ENCODE data around the gene GALNT18. TPM values are rescaled to one million over a fixed set of nuclear protein-coding genes. Genes with fewer than 3 reads are reported as not detected.
A peak's percentile ranks its signal among the peaks of the same experiment; 100 is the strongest.

The GALNT18 gene
- total RNA-seq, 2 donors from 2014 or later = 28.2 to 57.8 TPM

DNA sequence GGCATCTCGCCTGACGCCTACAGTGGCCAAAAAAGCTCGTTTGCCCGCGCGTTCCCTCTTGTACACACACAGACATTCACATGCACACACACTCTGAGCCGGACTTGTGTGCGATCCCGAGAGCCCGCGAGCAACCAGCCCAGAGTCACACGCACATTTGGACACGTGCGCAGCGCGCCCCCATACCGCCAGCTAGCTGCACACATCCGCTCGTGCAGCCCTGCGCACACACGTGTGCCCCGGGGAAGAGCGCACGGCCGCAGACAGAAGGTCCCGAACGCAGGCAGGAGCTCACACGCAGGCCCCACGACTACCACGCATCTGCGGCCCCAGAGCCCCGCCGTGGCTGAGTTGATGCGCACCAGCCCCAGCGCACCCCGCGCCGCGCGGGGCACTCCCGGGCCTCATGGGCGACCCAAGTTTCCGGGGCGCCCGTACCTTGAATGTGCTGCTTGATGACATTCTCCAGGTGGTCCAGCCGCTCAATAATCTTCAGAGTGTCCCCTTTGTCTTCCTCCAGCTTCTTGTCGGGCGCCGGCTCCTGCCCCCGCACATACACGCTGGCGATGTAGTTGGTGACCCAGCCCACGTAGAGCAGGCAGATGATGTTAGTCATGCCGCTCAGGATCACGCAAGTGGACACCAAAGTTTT lies 758 bp downstream of the GALNT18 start:
- Histone ChIP-seq H3K27me3 (replicated peaks; ENCODE audit: insufficient read depth) (no peaks in the 10 kb centered on the region), H3K4me1 (ENCODE audit: control insufficient read depth in 1 of 2, low read depth in 2 of 2) (peaks cover 0 to 33% of the 10 kb centered on the region in 2 donors), H3K36me3 (no peaks in the 10 kb centered on the region), H3K4me3 (peak overlapping the region; percentile 82), H3K9me3 (no peaks in the 10 kb centered on the region), H3K27ac (peak overlapping the region; percentile 50 to 58)
- peak; percentile 22 for ATAC-seq (ENCODE audit: insufficient number of reproducible peaks, low FRiP score, low read depth)
- TF ChIP-seq CTCF (IDR thresholded peaks at IDR 0.05) = no peak
- no peak for DNase-seq (ENCODE audit: low spot score)

GRCh38 chr11:11620173-11620920 lies 1.5 kb downstream of the GALNT18 start:
- Histone ChIP-seq H3K4me3 (peak overlapping the region; percentile 82), H3K4me1 (ENCODE audit: control insufficient read depth in 1 of 2, low read depth in 2 of 2) (peaks cover 0 to 40% of the 10 kb centered on the region in 2 donors), H3K27me3 (replicated peaks; ENCODE audit: insufficient read depth) (no peaks in the 10 kb centered on the region), H3K36me3 (no peaks in the 10 kb centered on the region), H3K27ac (peak overlapping the region; percentile 29 to 58), H3K9me3 (no peaks in the 10 kb centered on the region)
- DNase-seq (ENCODE audit: low spot score) = no peak
- no peak for TF ChIP-seq CTCF (IDR thresholded peaks at IDR 0.05)
- ATAC-seq (ENCODE audit: insufficient number of reproducible peaks, low FRiP score, low read depth) = peak; percentile 6

GRCh38 chr11:11618973-11619435 lies 2.8 kb downstream of the GALNT18 start:
- Histone ChIP-seq H3K4me3 (peak overlapping the region; percentile 82), H3K9me3 (no peaks in the 10 kb centered on the region), H3K27ac (peak overlapping the region in 1 of 2 donors; percentile 58), H3K4me1 (ENCODE audit: control insufficient read depth in 1 of 2, low read depth in 2 of 2) (peaks cover 0 to 52% of the 10 kb centered on the region in 2 donors), H3K36me3 (no peaks in the 10 kb centered on the region), H3K27me3 (replicated peaks; ENCODE audit: insufficient read depth) (no peaks in the 10 kb centered on the region)
- ATAC-seq (ENCODE audit: insufficient number of reproducible peaks, low FRiP score, low read depth) (no peak), DNase-seq (ENCODE audit: low spot score) (no peak)
- no peak for TF ChIP-seq CTCF (IDR thresholded peaks at IDR 0.05)

DNA sequence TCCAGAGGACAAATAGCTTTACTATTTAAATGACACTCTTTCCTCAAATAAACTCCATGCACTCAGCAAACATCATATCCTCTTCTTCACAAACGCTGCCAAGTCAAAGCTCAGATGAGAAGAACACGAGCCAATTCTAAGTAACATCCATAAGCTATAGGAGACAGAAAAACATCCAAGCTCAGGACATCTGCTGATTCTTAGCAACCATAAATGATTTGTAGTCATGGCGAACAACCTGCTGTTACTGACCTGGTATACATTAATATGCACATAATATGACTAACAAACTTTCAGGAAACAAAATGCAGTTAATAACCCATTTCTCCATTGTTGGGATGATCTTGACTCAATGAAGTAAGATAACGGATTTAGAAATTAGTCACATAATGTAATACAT lies 6.7 kb downstream of the GALNT18 start:
- no peaks in the 10 kb centered on the region for H3K27me3 ChIP-seq (replicated peaks; ENCODE audit: insufficient read depth)
- peaks cover 0 to 76% of the 10 kb centered on the region in 2 donors for H3K4me1 ChIP-seq (ENCODE audit: control insufficient read depth in 1 of 2, low read depth in 2 of 2)
- DNase-seq (ENCODE audit: low spot score) = no peak
- no peak overlapping the region for H3K4me3 ChIP-seq
- no peak for TF ChIP-seq CTCF (IDR thresholded peaks at IDR 0.05)
- no peaks in the 10 kb centered on the region for H3K9me3 ChIP-seq
- ATAC-seq (ENCODE audit: insufficient number of reproducible peaks, low FRiP score, low read depth) = no peak
- no peaks in the 10 kb centered on the region for H3K36me3 ChIP-seq
- H3K27ac ChIP-seq = peak overlapping the region in 1 of 2 donors; percentile 11

GRCh38 chr11:11612439-11612838 lies 9.4 kb downstream of the GALNT18 start:
- no peak overlapping the region for H3K4me3 ChIP-seq
- H3K9me3 ChIP-seq = no peaks in the 10 kb centered on the region
- peak overlapping the region; percentile 2 to 68 for H3K27ac ChIP-seq
- no peak for ATAC-seq (ENCODE audit: insufficient number of reproducible peaks, low FRiP score, low read depth)
- H3K27me3 ChIP-seq (replicated peaks; ENCODE audit: insufficient read depth) = no peaks in the 10 kb centered on the region
- H3K4me1 ChIP-seq (ENCODE audit: control insufficient read depth in 1 of 2, low read depth in 2 of 2) = peaks cover 0 to 76% of the 10 kb centered on the region in 2 donors
- no peaks in the 10 kb centered on the region for H3K36me3 ChIP-seq
- DNase-seq (ENCODE audit: low spot score) = no peak
- no peak for TF ChIP-seq CTCF (IDR thresholded peaks at IDR 0.05)
